GM19468 (cell line): ENCODE data around the gene FNDC3B.
"Not testable (repeated sequence)": the region's sequence is repeated elsewhere in the genome, so short reads cannot be mapped to it uniquely, and the experiment has no call there.

Experiments
- ATAC-seq: cut with Tn5 transposase; IDR thresholded peaks from one replicate; pipeline ENCODE4 v1.9.1; 2021; ENCODE audit warnings: mild to moderate bottlenecking, moderate library complexity, moderate number of reproducible peaks; ENCODE audit not compliant: unreplicated experiment; ENCODE audit errors: extremely low read depth

The FNDC3B gene

DNA sequence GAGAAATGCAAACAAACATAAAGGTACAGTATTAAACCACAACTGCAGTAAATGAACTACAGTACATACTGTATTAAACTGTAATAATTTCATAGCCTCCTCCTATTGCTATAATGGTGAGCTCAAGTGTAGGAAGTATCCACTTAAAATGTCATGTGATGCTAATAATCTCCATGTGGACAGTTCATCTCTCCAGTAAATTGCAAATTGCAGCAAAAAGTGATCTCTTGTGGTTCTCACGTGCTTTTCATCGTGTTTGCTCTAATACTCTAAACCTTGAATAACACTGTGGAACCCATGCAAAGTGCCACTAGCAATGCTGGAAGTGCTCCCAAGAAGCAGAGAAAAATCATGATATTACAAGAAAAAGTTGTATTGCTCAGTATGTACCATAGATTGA is 9.2 kb upstream of the FNDC3B start:
- ATAC-seq, result no peak

DNA sequence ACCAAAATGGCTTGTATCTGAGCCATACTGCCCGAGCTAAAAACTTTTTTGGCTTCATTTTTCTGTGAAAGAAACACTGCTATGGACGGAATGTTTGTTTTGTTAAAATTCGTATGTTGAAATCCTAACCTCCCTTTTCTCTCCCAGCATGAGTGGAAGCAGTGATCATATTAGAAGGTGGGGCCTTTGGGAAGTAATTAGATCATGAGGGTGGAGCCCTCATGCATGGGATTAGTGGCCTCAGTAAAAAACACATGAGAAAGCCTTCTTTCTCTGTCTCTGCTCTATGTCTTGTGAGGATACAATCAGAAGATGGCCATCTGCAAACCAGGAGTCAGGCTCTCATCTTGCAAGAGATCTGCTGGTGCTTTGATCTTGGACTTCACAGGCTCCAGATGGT is 7.4 kb upstream of the FNDC3B start:
- ATAC-seq, result no peak

DNA sequence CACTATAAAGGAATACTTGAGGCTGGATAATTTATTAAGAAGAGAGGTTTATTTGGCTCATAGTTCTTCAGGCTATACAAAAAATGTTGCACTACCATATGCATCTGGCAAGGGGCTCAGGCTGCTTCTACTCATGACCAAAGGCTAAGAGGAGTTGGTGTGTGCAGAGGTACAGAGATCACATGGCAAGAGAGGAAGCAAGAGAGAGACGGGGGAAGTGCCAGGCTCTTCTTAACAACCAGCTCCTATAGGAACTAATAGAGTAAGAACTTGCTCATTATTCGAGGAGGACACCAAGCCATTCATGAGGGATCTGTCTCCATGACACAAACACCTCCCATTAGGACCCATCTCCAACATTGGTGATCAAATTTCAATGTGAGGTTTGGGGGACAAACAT is 6.0 kb upstream of the FNDC3B start:
- ATAC-seq, result no peak

DNA sequence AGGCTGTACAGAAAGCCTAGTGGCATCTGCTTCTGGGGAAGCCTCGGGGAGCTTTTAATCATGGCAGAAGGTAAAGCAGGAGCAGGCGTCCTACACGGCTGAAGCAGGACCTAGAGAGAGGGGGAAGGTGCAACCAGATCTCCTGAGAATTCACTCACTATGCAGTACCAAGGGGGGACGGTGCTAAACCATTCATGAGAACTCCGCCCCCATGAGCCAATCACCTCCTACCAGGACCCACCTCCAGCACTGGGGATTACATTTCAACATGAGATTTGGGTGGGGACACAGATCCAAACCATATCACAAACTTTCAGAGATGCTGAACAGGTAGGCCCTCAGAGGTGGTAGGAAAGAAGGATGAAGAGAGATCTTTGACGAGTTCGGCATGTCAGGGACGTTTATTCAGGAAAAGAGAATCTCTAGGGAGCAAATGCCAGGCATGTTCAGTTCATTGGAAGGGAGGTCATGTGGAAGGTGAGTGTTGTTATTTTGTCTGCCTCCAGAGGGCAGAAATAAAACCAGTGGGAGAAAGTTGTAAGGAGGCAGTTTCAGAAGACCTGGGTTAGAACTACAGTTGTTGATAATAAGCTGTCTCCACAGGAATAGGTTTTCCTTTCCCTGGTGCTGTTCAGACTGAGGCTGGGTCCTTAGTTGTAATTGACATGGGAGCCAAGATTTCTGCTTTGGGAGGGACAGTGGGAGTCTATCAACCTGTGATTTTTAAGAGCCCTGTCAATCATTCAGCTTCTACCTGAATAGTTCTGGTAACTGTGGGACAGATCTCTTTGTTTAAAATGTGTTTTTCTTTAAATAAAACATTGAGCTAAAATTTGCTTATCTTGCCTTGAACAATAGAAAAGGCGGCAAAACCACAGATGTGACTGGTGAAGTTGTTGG is 4.3 kb upstream of the FNDC3B start:
- no peak for ATAC-seq

DNA sequence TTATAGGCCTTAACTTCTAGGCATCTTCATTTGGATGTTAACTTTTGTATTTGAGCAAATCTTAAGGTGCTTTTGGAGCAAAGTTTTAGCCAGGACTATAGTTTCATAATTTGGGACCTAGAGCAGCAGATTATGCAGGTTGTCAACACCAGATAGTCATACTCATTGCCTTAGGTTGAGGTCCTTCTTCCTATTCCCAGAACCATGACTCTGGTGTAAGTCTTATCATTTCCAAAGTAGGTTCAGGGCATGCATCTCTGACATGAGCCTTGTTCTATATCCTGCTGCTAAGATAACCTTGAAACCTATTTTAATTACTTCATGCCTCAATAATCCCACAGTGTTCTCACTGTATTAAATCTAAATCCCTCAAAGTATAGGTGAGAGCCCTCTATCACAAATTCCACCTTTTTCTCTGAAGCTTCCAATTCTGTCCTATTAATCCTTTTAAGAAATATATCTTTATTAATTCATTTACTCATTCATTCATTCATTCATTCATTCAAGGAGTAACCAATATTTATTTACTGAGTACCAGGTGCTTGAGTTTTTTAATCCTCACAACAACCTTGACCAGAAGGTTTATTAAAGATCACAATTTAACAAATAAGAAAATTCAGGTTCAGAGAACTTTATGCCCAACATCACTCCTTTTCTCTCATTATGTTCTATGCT is 2.7 kb upstream of the FNDC3B start:
- no peak for ATAC-seq

DNA sequence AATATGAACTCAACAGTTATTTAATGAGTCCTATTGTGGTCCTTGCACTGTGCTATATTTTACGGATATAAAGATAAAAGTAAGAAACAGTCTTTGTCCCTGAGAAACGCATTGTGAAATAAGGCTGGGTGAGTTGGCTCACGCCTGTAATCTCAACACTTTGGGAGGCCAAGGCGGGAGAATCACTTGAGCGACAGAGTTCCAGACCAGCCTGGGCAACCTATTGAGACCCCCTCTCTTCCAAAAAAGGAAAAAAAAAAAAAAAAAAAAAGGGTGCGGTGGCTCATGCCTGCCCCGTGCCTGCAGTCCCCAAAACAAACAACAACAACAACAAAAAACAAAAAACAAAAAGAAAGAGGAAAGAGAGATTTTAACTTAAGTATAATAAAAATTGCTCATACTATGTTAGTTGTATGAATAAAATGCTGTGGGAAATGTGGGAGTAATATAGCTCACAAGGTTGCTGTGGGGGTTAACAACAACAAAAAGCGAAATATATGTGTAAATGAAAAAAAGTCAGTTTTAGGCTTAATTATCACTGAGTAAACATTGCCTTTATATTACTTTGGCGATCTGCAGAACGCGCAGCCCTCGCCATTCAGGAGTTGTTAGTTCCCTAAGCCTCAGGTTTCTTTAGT is 461 bp upstream of the FNDC3B start:
- no peak for ATAC-seq

DNA sequence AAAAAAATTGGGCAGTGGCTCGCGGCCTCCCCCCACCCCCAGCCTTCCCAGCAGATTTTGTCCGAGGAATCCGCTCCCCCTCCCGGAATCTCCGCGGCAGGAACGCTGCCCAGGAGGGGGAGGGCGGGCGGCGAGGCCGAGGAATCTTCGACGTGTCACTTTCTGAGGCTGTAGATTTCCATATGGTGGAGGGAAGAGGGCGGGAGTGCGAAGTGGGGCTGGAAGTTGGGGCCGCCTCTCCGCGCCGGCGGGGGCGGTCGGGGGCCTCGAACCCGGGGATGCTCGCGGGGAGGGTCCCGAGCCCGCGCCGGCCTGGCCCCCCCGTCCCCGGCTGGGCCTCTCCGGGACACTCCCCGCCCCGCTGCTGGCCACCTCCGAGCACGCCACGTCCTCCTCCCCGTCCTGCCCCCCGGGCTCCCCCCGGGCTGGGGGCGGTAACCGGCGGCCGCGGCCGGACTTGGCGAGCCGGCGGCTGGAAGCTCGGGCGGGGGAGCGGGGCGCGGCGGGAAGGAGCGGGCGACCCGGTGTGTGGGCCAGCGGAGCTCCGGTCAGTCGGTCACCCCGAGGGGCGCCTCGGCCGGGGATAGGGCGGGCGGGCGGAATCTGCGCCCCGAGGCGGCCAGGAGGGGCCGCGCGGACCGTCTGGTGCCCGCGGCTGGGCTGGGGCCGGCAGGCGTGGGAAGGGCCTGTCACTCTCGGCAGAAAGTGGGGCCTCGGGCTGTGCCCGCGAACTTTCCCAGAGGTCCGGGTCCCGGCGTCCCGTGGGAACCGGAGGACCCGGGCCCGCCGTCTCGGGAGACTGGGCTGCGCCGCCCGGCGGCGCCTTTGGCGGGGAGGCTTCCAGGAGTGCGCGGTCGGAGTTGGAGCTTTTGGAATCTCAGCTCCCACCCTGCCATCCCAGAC is 951 bp downstream of the FNDC3B start:
- no peak for ATAC-seq

DNA sequence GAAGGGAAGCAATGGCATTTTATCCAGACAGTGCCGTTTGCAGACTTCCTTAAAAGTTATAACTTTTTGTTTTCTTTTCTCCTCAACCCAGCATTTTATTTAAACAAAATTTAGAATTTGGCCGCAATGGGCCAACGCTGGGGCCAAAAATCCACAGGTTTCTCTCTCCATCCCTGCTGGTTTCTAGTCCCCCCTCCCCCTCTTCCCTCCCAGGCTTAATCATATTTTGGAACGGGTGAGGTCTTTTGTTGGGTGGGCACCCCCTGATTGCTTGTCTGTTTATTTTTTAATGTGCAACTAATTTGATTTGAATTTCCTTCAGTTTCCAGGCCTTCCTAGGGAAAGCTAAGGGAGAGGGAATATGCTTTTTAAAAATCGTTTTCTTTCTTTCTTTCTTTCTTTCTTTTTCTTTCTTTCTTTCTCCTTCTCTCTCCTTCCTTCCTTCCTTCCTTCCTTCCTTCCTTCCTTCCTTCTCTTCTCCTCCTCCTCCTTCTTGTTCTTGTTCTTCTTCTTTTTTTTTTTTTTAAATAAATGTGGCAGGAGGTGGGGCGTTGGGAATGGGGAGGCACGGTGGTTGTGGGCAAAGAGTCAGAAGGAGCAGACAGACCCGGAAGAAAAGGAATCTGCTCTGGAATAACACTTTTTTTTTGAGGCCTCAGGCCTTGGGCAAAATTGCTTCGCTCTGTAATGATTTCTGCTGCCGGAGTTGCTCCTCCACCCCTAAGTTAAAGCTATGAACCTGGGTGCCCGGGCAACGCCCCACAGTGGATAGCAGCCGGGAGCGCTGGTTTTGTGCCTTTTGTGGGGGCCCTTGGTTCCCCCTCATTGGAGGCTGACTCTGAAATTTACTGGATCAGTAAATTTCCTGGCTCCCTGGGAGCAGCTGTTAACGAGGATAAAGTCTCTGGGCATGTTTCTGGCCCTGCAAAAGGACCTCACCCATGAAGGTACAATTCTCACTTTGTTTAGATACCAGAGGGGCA is 1.9 kb downstream of the FNDC3B start:
- ATAC-seq, result no peak

DNA sequence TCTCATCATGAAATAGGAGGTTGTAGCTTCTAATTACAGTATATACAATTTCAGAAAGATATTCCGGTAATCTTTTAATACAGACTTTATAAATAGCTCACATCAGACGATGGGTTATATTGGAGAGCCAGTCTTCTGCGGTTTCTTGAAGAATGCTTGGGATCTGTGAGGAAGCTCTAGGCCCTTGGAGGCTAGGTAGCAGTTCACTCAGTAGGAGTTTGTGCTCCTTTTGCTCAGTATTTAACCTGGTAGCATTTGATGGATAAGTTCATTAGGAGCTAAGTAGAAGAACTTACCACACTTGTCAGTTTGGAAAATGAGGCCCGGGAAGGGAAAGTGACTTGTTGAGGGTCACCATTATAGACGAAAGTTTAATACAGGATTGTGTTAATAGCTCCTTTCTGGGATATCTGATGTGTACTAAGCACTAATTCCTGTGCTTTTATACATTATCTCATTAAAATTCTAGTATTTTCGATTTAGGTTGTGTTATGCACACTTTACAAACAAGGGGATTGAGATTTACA is 2.8 kb downstream of the FNDC3B start:
- ATAC-seq, result no peak

DNA sequence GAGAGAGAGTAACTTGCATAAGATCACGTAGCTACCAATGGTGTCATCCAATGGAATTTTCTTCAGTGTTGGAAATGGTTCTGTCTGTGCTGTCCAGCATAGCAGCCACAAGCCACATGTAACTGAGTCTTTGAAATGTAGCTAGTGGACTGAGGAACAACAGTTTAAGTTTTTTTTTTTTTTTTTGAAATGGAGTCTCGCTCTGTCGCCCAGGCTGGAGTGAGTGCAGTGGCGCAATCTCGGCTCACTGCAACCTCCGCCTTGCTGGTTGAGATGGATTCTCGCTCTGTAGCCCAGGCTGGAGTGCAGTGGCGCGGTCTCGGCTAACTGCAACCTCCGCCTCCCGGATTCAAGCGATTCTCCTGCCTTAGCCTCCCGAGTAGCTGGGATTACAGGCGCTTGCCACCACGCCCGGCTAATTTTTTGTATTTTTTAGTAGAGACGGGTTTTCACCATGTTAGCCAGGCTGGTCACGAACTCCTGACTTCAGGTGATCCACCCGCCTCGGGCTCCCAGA is 3.3 kb downstream of the FNDC3B start:
- ATAC-seq, result not testable (repeated sequence)

DNA sequence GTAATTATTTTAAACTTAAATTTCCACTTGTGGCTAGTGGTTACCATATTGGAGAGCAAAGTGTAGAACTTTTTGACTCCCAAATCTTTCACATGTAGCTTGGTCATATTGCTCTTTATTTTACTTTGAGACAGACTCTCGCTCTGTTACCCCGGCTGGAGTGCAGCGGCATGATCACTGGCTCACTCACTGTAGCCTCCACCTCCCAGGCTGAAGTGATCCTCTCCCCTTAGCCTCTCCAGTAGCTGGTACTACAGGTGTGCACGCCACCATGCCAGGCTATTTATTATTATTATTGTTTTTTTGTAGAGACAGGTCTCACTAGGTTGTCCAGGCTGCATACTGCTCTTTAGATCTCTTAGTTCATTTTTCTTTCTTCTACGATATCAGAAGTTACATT is 3.9 kb downstream of the FNDC3B start:
- ATAC-seq, result no peak

DNA sequence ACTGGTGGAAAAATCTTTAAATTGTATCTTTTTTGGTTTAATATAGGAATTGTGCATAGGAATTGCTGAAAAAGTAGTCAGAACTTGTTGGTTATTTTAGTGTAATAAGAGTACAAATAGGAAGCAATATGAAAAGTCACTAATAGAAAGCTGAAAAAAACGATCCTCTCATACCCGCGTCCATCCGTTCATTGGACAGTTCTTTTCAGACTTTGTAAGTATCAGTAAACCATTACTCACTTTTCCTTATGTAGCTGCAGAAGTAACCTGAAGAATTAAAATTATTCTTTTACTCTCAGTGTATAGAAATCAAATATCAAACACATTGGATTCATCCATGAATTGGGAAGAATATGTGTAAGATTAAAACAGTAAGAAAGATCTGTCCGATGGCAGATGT is 4.4 kb downstream of the FNDC3B start:
- ATAC-seq, result no peak

DNA sequence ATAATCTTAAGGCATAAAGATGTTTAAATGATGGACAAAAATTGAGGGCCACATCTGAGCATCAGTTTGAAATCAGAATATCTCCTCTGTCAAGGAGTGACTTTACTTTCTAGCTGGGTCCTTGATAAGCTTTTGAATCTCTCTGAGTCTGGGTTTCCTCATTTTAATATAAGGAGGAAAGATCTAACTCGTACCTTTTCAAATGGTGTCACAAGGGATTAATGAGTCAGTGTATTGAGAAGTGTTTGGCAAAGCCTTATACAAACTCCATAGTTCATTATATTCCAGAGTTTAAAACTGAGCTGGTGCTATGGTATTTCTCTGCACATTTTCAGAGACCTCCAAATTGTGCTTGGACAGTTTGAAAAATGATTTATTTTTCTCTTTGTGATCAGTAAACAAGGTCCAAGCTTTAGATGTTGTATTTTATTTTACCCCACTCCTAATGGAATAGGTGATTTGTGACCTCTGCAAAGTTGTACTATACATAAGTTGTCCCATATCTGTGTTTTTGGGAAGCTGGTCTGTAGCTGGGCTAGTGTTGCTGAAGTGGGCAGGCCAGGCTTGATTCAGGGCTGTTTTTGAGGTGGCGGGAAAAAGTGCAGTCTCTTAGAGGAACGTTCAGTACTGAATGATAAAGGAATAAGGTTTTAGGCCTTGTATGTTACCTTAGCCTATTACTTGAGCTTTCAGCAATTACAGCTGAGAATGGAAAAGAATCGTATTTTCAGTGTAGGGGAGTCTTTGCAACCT is 5.6 kb downstream of the FNDC3B start:
- ATAC-seq, result no peak

DNA sequence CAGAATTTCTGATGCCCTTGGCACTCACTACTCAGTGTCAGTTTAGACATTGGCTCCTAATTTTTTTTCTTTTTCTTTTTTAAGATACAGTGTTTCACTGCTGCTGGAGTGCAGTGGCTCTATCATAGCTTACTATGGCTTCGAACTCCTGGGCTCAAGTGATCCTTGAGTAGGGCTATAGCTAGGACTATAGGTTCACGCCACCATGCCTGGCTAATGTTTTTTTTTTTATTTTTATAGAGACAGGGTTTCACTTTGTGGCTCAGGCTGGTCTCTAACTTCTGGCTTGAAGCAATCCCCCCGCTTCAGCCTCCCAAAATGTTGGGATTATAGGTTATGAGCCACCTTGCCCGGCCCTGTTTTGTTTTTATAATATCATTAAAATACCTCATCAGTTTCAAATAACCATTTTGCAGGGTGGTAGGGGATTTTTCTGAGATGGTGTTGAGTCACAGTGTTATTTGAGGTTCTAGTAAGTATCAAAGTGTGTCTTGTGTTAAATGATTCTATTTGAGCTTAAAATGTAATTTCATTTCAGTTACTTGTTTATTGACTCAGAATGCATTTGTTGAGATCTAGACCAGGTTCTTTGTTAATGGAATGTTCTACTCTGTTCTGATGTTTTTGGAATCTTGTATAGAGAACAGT is 7.0 kb downstream of the FNDC3B start:
- no peak for ATAC-seq

DNA sequence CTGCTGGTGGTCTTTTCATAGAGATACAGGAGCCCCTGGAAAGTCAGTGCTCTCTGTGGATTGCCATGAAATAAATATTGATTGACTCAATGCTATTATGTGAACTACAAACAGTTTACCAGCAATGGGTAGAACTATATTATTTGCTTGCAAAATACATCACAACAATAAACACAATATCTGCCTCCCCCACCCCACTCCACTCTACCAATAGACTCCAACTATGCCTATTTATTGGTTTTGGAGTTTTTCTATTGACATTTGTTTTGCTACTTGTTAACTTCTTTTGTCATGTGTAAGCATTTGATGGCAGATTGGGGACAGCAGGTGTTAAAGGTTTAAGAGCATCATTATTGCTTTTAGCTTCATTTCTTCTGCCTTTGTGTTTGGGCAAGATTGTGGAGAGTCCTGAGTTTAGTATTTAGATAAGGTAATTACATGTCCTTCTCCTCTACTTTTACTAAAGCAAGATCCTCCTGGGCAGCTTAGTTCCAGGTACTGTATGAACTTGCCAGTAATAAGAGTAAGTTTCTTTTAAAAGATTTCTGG is 8.3 kb downstream of the FNDC3B start:
- no peak for ATAC-seq

DNA sequence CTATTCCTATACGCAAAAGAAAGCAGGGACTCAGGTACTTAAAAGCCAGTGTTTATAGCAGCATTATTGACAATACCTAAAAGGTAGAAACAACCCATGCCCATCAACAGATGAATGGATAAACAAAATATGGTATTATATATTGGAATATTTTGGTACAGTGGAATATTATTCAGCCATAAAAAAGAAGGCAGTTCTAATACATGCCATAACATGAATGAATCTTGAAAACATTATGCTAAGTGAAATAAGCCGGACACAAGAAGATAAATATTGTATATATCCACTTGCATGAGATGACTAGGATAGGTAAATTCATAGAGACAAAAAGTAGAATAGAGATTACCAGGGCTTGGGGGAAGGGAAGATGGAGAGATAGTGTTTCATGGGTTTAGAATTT is 9.2 kb downstream of the FNDC3B start:
- ATAC-seq, result no peak

DNA sequence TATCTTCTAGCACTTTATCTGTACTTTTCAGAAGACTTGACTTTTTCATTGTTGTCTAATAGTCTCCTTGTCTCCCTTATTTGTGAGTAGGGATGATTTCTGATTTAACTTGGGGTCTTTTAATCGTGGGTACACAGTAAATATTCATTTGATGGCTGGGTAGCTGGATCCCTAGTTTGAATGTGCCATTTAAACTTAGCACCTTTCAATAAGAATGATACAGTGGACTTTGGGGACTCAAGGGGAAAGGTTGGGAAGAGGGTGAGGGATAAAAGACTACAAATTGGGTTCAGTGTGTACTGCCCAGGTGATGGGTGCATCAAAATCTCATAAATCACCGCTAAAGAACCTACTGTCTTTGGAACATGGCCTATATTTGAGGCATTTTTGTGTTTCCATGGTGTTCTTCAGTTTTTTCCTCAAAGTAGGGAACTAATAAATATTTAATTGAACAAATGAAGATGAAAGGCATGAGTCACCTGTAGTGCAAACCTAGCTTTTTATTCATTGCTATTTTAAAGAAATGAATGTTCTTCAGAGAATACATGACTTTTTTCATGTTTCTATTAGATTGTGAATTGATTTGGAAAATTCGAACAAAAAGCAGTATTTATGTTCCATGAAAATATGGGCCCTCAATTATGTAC is 12.1 kb downstream of the FNDC3B start:
- ATAC-seq, result no peak
